Superior temporal gyrus (tissue), 1 donor: ENCODE results near the gene RAD23A.
"Not testable (repeated sequence)": the region's sequence is repeated elsewhere in the genome, so short reads cannot be mapped to it uniquely, and the experiment has no call there.

Experiments used
- DNase-seq: peaks from one replicate; pipeline ENCODE4 v3.0.0-alpha.2; 2016; ENCODE audit errors: extremely low spot score

The RAD23A gene

GRCh38 chr19:12937927-12938778, 7.5 kb upstream of the RAD23A start, which contains the start of gene CALR:
Gene CALR, plus strand, starts transcription at chr19:12938609. Its CDS starts 71 bp downstream, at chr19:12938680.
- peak; percentile 100 for DNase-seq

- DNase-seq: no peak
Measured at GRCh38 chr19:12938779-12939601, 6.7 kb upstream of the RAD23A start.

- no peak for DNase-seq
Measured at GRCh38 chr19:12939975-12940423, 5.7 kb upstream of the RAD23A start.

GRCh38 chr19:12940897-12941296, 4.8 kb upstream of the RAD23A start:
- no peak for DNase-seq

- no peak for DNase-seq
Measured at GRCh38 chr19:12943437-12944044, 2.1 kb upstream of the RAD23A start.

GRCh38 chr19:12944104-12944674, 1.5 kb upstream of the RAD23A start:
- DNase-seq: no peak

GRCh38 chr19:12946092-12946721, 545 bp downstream of the RAD23A start:
- no peak for DNase-seq

GRCh38 chr19:12946731-12947496, 1.3 kb downstream of the RAD23A start:
- no peak for DNase-seq

GRCh38 chr19:12947702-12948611, 2.3 kb downstream of the RAD23A start:
- DNase-seq: no peak

GRCh38 chr19:12948612-12949362, 3.1 kb downstream of the RAD23A start:
- no peak for DNase-seq

GRCh38 chr19:12949363-12950283, 4.0 kb downstream of the RAD23A start:
- DNase-seq: no peak

- DNase-seq: not testable (repeated sequence)
Measured at GRCh38 chr19:12952050-12952449, 6.4 kb downstream of the RAD23A start.

- no peak for DNase-seq
Measured at GRCh38 chr19:12952488-12953137, 7.0 kb downstream of the RAD23A start.

- peak; percentile 60 for DNase-seq
Measured at GRCh38 chr19:12953138-12953798, 7.6 kb downstream of the RAD23A start.

- no peak for DNase-seq
Measured at GRCh38 chr19:12953799-12954611, 8.3 kb downstream of the RAD23A start.

GRCh38 chr19:12954612-12954962, 8.9 kb downstream of the RAD23A start:
- DNase-seq: no peak
